Measurements from ENCODE around the gene TRIM65.

Gene TRIM65

GRCh38 chr17:75896415-75897159 is at the start of gene TRIM65:
TRIM65 (minus strand) TSS chr17:75896951; CDS start chr17:75896937, 14 bp downstream.
- H3K27ac ChIP-seq = peak within 1 kb of the TSS; percentile 94
- TF ChIP-seq CTCF (IDR thresholded peaks at IDR 0.05) (peak; percentile 65), ZFX (IDR thresholded peaks at IDR 0.05; ENCODE audit: borderline replicate concordance) (no peak)

- no peak overlapping the region for H3K27ac ChIP-seq
- TF ChIP-seq ZFX (IDR thresholded peaks at IDR 0.05; ENCODE audit: borderline replicate concordance) (no peak), CTCF (IDR thresholded peaks at IDR 0.05) (no peak)
Observed at GRCh38 chr17:75945211-75945610, 48.5 kb upstream of the TRIM65 start.

GRCh38 chr17:75943491-75943890 is 46.7 kb upstream of the TRIM65 start:
- TF ChIP-seq ZFX (IDR thresholded peaks at IDR 0.05; ENCODE audit: borderline replicate concordance) (no peak), CTCF (IDR thresholded peaks at IDR 0.05) (no peak)
- H3K27ac ChIP-seq = no peak overlapping the region; the same call in 1 of the 2 replicates

- no peak for TF ChIP-seq CTCF (IDR thresholded peaks at IDR 0.05)
- H3K27ac ChIP-seq = no peak overlapping the region
Observed at GRCh38 chr17:75942473-75942872, 45.7 kb upstream of the TRIM65 start.

GRCh38 chr17:75941442-75941819 is 44.7 kb upstream of the TRIM65 start:
- H3K27ac ChIP-seq = peak overlapping the region; percentile 70

GRCh38 chr17:75940727-75941441 is 44.1 kb upstream of the TRIM65 start, which contains the start of gene FBF1:
FBF1 (minus strand) TSS chr17:75941042; CDS start chr17:75938149, 2,893 bp downstream.
- TF ChIP-seq ZFX (IDR thresholded peaks at IDR 0.05; ENCODE audit: borderline replicate concordance) (no peak), CTCF (IDR thresholded peaks at IDR 0.05) (peak; percentile 11; the same call in 1 of the 2 replicates)

More at GRCh38 chr17:75941442-75941819, 44.7 kb upstream of the TRIM65 start:
- TF ChIP-seq ZFX (IDR thresholded peaks at IDR 0.05; ENCODE audit: borderline replicate concordance) = no peak
- no peak for TF ChIP-seq CTCF (IDR thresholded peaks at IDR 0.05)

GRCh38 chr17:75937652-75938051 is 40.9 kb upstream of the TRIM65 start:
- no peak overlapping the region for H3K27ac ChIP-seq
- TF ChIP-seq CTCF (IDR thresholded peaks at IDR 0.05) (no peak), ZFX (IDR thresholded peaks at IDR 0.05; ENCODE audit: borderline replicate concordance) (no peak)

More at GRCh38 chr17:75940727-75941441, 44.1 kb upstream of the TRIM65 start, which contains the start of gene FBF1:
- peak within 1 kb of the TSS; percentile 70 for H3K27ac ChIP-seq

All from 22Rv1 (cell line).